GM12892 (cell line): ENCODE measurements around the gene SRGAP2C.
"Not testable (repeated sequence)": the region's sequence is repeated elsewhere in the genome, so short reads cannot be mapped to it uniquely, and the experiment has no call there.

Experiments
- POLR2A ChIP-seq: IDR thresholded peaks from 2 replicates; pipeline ENCODE4 v1.6.1; 2011; ENCODE audit warnings: low read depth, low read length, control low read depth
- POLR2AphosphoS5 ChIP-seq: IDR thresholded peaks from 2 replicates; pipeline ENCODE4 v1.6.1; 2011; ENCODE audit warnings: low read depth, low read length, control low read depth
- TAF1 ChIP-seq: IDR thresholded peaks from 2 replicates; pipeline ENCODE4 v1.6.1; 2011; ENCODE audit warnings: low read depth, mild to moderate bottlenecking, control low read depth, low read length, borderline replicate concordance

GRCh38 chr1:121167225-121167738 is 17.5 kb upstream of the SRGAP2C start:
- not testable (repeated sequence) for TF ChIP-seq POLR2AphosphoS5, POLR2A, TAF1
